Ammon's horn (tissue), 1 donor: ENCODE results near the gene ARHGAP45.
A peak's percentile ranks its signal among the peaks of the same experiment; 100 is the strongest.
"Not testable (repeated sequence)": the region's sequence is repeated elsewhere in the genome, so short reads cannot be mapped to it uniquely, and the experiment has no call there.

Experiments used
- DNase-seq: peaks from one replicate; pipeline ENCODE4 v3.0.0-alpha.2; 2016; ENCODE audit warnings: low spot score

ARHGAP45 gene

GRCh38 chr19:1066748-1067340, at the start of gene ARHGAP45:
ARHGAP45 (plus strand) TSS chr19:1067167; CDS start chr19:1067406, 239 bp downstream.
- DNase-seq = peak; percentile 20

GRCh38 chr19:1017906-1018305, 49.1 kb upstream of the ARHGAP45 start:
- no peak for DNase-seq

- no peak for DNase-seq
Observed at GRCh38 chr19:1018393-1018792, 48.6 kb upstream of the ARHGAP45 start.

GRCh38 chr19:1018932-1019615, 47.9 kb upstream of the ARHGAP45 start:
- DNase-seq = no peak

GRCh38 chr19:1019616-1019961, 47.4 kb upstream of the ARHGAP45 start:
- no peak for DNase-seq

GRCh38 chr19:1019980-1020867, 46.7 kb upstream of the ARHGAP45 start:
- DNase-seq = peak; percentile 45

- DNase-seq = peak; percentile 98
Observed at GRCh38 chr19:1020868-1021425, 46.0 kb upstream of the ARHGAP45 start, which contains the start of gene TMEM259. TMEM259 (minus strand) TSS chr19:1021123; CDS start chr19:1020996, 127 bp downstream.

GRCh38 chr19:1023883-1024188, 43.1 kb upstream of the ARHGAP45 start:
- not testable (repeated sequence) for DNase-seq

GRCh38 chr19:1025080-1025479, 41.9 kb upstream of the ARHGAP45 start:
- not testable (repeated sequence) for DNase-seq

- no peak for DNase-seq
Observed at GRCh38 chr19:1025960-1026782, 40.8 kb upstream of the ARHGAP45 start, which contains the start of gene CNN2. CNN2 (plus strand) TSS chr19:1026608; CDS start chr19:1026662, 54 bp downstream.

GRCh38 chr19:1026783-1027649, 40.0 kb upstream of the ARHGAP45 start:
- no peak for DNase-seq

- DNase-seq = no peak
Observed at GRCh38 chr19:1027650-1028061, 39.3 kb upstream of the ARHGAP45 start.

- no peak for DNase-seq
Observed at GRCh38 chr19:1028062-1028926, 38.7 kb upstream of the ARHGAP45 start.

GRCh38 chr19:1032264-1032867, 34.6 kb upstream of the ARHGAP45 start:
- DNase-seq = no peak

GRCh38 chr19:1035998-1036621, 30.9 kb upstream of the ARHGAP45 start:
- no peak for DNase-seq

GRCh38 chr19:1037621-1038064, 29.3 kb upstream of the ARHGAP45 start:
- DNase-seq = no peak

GRCh38 chr19:1038978-1039645, 27.9 kb upstream of the ARHGAP45 start:
- no peak for DNase-seq
